ENCODE measurements around the gene SIAH1. TPM values are rescaled to one million over a fixed set of nuclear protein-coding genes. Genes with fewer than 3 reads are reported as not detected.
A peak's percentile ranks its signal among the peaks of the same experiment; 100 is the strongest.

Gene SIAH1
- total and polyA plus RNA-seq, 9 of the 15 experiments (the other 6 are each of a cell fraction or from before 2014, with no cell fraction given), result 4.1 to 14.3 (median 12.5) TPM

GRCh38 chr16:48385253-48386150 lies at the start of gene SIAH1 (continued):
- no peak for TF ChIP-seq TCF3 (CRISPR knock-in tag; IDR thresholded peaks at IDR 0.05)
- TF ChIP-seq POLR2G (IDR thresholded peaks at IDR 0.05; ENCODE audit: low read depth, low read length), result peak; percentile 90
- no peak for TF ChIP-seq BRD4 (IDR thresholded peaks at IDR 0.05)
- TF ChIP-seq IRF1 (CRISPR knock-in tag; IDR thresholded peaks at IDR 0.05; ENCODE audit: borderline replicate concordance), result no peak
- TF ChIP-seq EP300 (IDR thresholded peaks at IDR 0.05; ENCODE audit: low read length), result no peak
- no peak for TF ChIP-seq CHD1 (IDR thresholded peaks at IDR 0.05; ENCODE audit: low read length)
- peak; percentile 86 for TF ChIP-seq CXXC5 (CRISPR knock-in tag; IDR thresholded peaks at IDR 0.05)
- TF ChIP-seq NR3C1 (CRISPR knock-in tag; IDR thresholded peaks at IDR 0.05), result no peak
- no peak for TF ChIP-seq BRD9 (IDR thresholded peaks at IDR 0.05; ENCODE audit: low read depth, partially characterized antibody)
- peak; percentile 79 for TF ChIP-seq RBBP5 (IDR thresholded peaks at IDR 0.05; ENCODE audit: borderline replicate concordance, insufficient read depth, low read length, poor library complexity, severe bottlenecking)
- no peak for TF ChIP-seq ZNF707 (CRISPR knock-in tag; conservative IDR thresholded peaks at IDR 0.05)
- TF ChIP-seq ETV6 (IDR thresholded peaks at IDR 0.05; ENCODE audit: borderline replicate concordance in 1 of 2, low read depth in 2 of 2, low read length in 1 of 2), result no peak
- TF ChIP-seq ETV6 (CRISPR knock-in tag; IDR thresholded peaks at IDR 0.05; ENCODE audit: borderline replicate concordance), result no peak
- no peak for TF ChIP-seq HLTF (IDR thresholded peaks at IDR 0.05)
- TF ChIP-seq IFI16 (CRISPR knock-in tag; IDR thresholded peaks at IDR 0.05), result no peak
- TF ChIP-seq PTTG1 (tag; IDR thresholded peaks at IDR 0.05; ENCODE audit: low read depth), result no peak
- TF ChIP-seq NFE2L1 (tag; IDR thresholded peaks at IDR 0.05; ENCODE audit: borderline replicate concordance, low read depth), result no peak
- no peak for TF ChIP-seq NCOA4 (IDR thresholded peaks at IDR 0.05; ENCODE audit: partially characterized antibody)
- TF ChIP-seq ZNF274 (IDR thresholded peaks at IDR 0.05; ENCODE audit: borderline replicate concordance, low read depth, low read length), result no peak
- TF ChIP-seq BCLAF1 (IDR thresholded peaks at IDR 0.05; ENCODE audit: borderline replicate concordance in 1 of 2, control insufficient read depth in 1 of 2, low read depth in 2 of 2, low read length in 1 of 2), result no peak
- no peak for TF ChIP-seq ZNF785 (CRISPR knock-in tag; IDR thresholded peaks at IDR 0.05)
- no peak for TF ChIP-seq RBM22 (IDR thresholded peaks at IDR 0.05; ENCODE audit: low read depth, low read length, poor library complexity, severe bottlenecking)
- TF ChIP-seq ETV1 (tag; conservative IDR thresholded peaks at IDR 0.05; ENCODE audit: low read depth), result no peak
- TF ChIP-seq DIDO1 (tag; IDR thresholded peaks at IDR 0.05; ENCODE audit: low read depth), result no peak
- TF ChIP-seq TRIM28 (IDR thresholded peaks at IDR 0.05), result no peak
- no peak for TF ChIP-seq LEF1 (IDR thresholded peaks at IDR 0.05)

All from K562 (cell line).